HL-60 (cell line): ENCODE data around the gene PTPRR.

Experiments used
- DNase-seq, 2 experiments: peaks; one replicate each; pipeline ENCODE4 v3.0.0-alpha.2; 2010 to 2020; ENCODE audit warnings: low read depth in 1 of 2, low spot score in 1 of 2
- H3K27ac ChIP-seq: fragments of 250-450 bp; sonication (Bioruptor Pico); replicated peaks from 2 replicates; pipeline ENCODE4 v1.5.1; 2020; ENCODE audit warnings: mild to moderate bottlenecking, moderate library complexity
- H3K27me3 ChIP-seq: fragments of 250-450 bp; sonication (Bioruptor Pico); 2 replicates; pipeline ENCODE4 v1.5.1; 2021; ENCODE audit warnings: mild to moderate bottlenecking, moderate library complexity; ENCODE audit not compliant: insufficient read depth, poor library complexity, severe bottlenecking
- H3K4me3 ChIP-seq: replicated peaks from 2 replicates; pipeline ENCODE4 v1.5.1; 2011; ENCODE audit warnings: mild to moderate bottlenecking, control low read depth, low read length; ENCODE audit not compliant: insufficient read depth
- GABPA ChIP-seq: IDR thresholded peaks from 2 replicates; pipeline ENCODE4 v1.6.1; 2012; ENCODE audit warnings: low read depth
- POLR2AphosphoS5 ChIP-seq: IDR thresholded peaks from 2 replicates; pipeline ENCODE4 v1.6.1; 2012; ENCODE audit warnings: low read depth
- REST ChIP-seq: IDR thresholded peaks from 2 replicates; pipeline ENCODE4 v1.6.1; 2012; ENCODE audit warnings: low read depth; ENCODE audit not compliant: insufficient replicate concordance
- SPI1 ChIP-seq: IDR thresholded peaks from 2 replicates; pipeline ENCODE4 v1.6.1; 2012; ENCODE audit warnings: low read depth, mild to moderate bottlenecking, borderline replicate concordance
- TF ChIP-seq, protein P1 (sequence below): IDR thresholded peaks from one replicate; pipeline ENCODE4 v1.5.1; 2011; ENCODE audit warnings: low read length, control low read depth, inconsistent platforms; ENCODE audit not compliant: insufficient read depth

The PTPRR gene

DNA sequence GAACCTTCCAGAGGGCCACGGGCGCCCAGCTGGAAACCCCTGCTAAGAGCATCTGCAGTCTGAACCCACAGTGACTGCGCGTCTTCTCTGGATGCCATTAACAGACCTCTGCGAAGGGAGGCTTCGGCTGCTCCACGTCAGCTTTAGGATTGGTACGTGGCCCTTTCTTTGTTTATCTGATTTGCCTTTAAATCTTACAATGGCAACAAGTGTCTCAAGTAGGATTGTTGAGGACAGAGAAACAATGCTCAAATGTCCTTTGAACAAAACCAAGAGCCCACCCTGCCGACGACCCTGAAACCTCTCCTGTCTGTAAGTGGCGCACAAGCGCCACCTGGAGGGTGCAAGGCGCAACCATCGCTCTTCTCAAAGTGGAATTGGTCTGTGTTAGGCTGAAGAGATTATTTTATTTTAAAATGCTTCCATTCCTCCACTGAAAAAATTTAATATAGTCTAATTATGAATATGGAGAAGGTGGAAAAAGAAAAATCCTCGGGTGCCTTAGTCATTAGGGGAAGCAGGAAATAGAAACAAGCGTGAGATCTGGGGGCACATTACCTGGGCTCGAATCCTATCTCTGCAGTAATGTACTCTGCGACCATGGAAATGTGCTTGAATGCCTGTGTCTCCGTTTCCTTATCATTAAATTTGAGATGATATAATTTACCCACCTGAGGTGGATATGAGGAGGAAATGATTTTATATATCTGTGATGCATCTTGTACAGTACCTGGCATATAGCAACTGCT, 200.7 kb downstream of the PTPRR start:
- Histone ChIP-seq H3K27me3 (peaks cover 12% of the 10 kb centered on the region), H3K4me3 (no peak overlapping the region), H3K27ac (no peak overlapping the region)
- no peak for TF ChIP-seq SPI1
- TF ChIP-seq, protein P1, sequence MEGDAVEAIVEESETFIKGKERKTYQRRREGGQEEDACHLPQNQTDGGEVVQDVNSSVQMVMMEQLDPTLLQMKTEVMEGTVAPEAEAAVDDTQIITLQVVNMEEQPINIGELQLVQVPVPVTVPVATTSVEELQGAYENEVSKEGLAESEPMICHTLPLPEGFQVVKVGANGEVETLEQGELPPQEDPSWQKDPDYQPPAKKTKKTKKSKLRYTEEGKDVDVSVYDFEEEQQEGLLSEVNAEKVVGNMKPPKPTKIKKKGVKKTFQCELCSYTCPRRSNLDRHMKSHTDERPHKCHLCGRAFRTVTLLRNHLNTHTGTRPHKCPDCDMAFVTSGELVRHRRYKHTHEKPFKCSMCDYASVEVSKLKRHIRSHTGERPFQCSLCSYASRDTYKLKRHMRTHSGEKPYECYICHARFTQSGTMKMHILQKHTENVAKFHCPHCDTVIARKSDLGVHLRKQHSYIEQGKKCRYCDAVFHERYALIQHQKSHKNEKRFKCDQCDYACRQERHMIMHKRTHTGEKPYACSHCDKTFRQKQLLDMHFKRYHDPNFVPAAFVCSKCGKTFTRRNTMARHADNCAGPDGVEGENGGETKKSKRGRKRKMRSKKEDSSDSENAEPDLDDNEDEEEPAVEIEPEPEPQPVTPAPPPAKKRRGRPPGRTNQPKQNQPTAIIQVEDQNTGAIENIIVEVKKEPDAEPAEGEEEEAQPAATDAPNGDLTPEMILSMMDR = peak; percentile 72
- peak in 1 of 2 experiments; percentile 3 for DNase-seq

GRCh38 chr12:70719071-70719470, 201.5 kb downstream of the PTPRR start:
- TF ChIP-seq GABPA (no peak), REST (no peak), SPI1 (no peak), POLR2AphosphoS5 (no peak)
- TF ChIP-seq, protein P1 = no peak
- Histone ChIP-seq H3K27me3 (peaks cover 12% of the 10 kb centered on the region), H3K27ac (no peak overlapping the region), H3K4me3 (no peak overlapping the region)
- DNase-seq = no peak

DNA sequence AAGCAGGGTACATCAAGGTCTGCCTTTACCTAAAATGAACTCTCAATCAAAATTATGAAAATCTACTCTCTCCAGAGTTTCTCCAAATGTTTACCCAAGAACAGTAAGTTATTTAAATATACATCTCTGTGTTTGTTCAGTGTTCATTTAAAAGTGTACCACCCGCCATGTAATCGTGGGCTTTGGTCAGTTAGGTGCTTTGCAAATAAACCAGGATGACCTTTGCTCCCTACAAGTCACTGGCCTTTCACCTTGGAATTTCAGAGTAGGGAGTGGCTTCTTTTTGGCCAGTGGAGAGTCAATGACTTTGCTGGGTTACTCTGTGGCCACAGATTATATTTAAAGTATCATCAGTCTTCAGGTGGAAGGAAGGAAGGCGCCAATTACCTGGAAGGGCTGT, 208.7 kb downstream of the PTPRR start:
- DNase-seq = no peak
- TF ChIP-seq POLR2AphosphoS5 (no peak), REST (no peak), SPI1 (no peak), GABPA (no peak)
- TF ChIP-seq, protein P1 = no peak
- H3K4me3 ChIP-seq = no peak overlapping the region

DNA sequence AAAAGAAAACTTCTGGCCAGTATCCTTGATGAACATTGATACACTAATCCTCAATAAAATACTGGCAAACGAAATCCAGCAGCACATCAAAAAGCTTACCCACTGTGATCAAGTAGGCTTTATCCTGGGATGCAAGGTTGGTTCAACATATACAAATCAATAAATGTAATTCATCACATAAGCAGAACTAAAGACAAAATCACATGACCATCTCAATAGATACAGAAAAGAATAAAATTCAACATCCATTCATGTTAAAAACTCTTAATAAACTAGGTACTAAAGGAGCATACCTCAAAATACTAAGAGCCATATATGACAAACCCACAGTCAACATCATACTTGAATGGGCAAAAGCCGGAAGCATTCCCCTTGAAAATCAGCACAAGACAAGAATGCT, 211.5 kb downstream of the PTPRR start:
- no peak for DNase-seq
- Histone ChIP-seq H3K27me3 (no peaks in the 10 kb centered on the region), H3K4me3 (no peak overlapping the region), H3K27ac (no peak overlapping the region)
- no peak for TF ChIP-seq SPI1
- no peak for TF ChIP-seq GABPA
- no peak for TF ChIP-seq REST
- TF ChIP-seq POLR2AphosphoS5 = no peak
- TF ChIP-seq, protein P1 = no peak

More for the DNA sequence above, 208.7 kb downstream of the PTPRR start:
- H3K27me3 ChIP-seq = no peaks in the 10 kb centered on the region
- no peak overlapping the region for H3K27ac ChIP-seq
